NCI-H1105 (cell line): ENCODE data around the gene MSL1.
"Not testable (repeated sequence)": the region's sequence is repeated elsewhere in the genome, so short reads cannot be mapped to it uniquely, and the experiment has no call there.

Experiments used
- DNase-seq: peaks from one replicate; lab custom pipeline; 2025; lab: John Stamatoyannopoulos, UW

MSL1 gene

GRCh38 chr17:40130352-40131042 is 8.7 kb downstream of the MSL1 start:
- DNase-seq, result no peak

- DNase-seq, result no peak
Measured at GRCh38 chr17:40134184-40134583, 12.4 kb downstream of the MSL1 start.

- no peak for DNase-seq
Measured at GRCh38 chr17:40135817-40136216, 14.0 kb downstream of the MSL1 start.

GRCh38 chr17:40139566-40140058 is 17.8 kb downstream of the MSL1 start:
- DNase-seq, result no peak

- DNase-seq, result not testable (repeated sequence)
Measured at GRCh38 chr17:40143166-40143565, 21.4 kb downstream of the MSL1 start.

GRCh38 chr17:40145476-40145875 is 23.7 kb downstream of the MSL1 start:
- DNase-seq, result no peak

- no peak for DNase-seq
Measured at GRCh38 chr17:40148527-40148926, 26.8 kb downstream of the MSL1 start.

- no peak for DNase-seq
Measured at GRCh38 chr17:40150276-40150675, 28.5 kb downstream of the MSL1 start.

- DNase-seq, result no peak
Measured at GRCh38 chr17:40151414-40151963, 29.7 kb downstream of the MSL1 start.

- no peak for DNase-seq
Measured at GRCh38 chr17:40153603-40154236, 31.9 kb downstream of the MSL1 start.

GRCh38 chr17:40157973-40158372 is 36.2 kb downstream of the MSL1 start:
- no peak for DNase-seq

GRCh38 chr17:40158438-40159013 is 36.8 kb downstream of the MSL1 start:
- DNase-seq, result no peak

GRCh38 chr17:40159456-40159855 is 37.7 kb downstream of the MSL1 start:
- no peak for DNase-seq

GRCh38 chr17:40167685-40168261 is 46.0 kb downstream of the MSL1 start:
- DNase-seq, result no peak

- peak; percentile 35 for DNase-seq
Measured at GRCh38 chr17:40168262-40168832, 46.6 kb downstream of the MSL1 start.

GRCh38 chr17:40170325-40170724 is 48.6 kb downstream of the MSL1 start:
- DNase-seq, result no peak

GRCh38 chr17:40171750-40172149 is 50.0 kb downstream of the MSL1 start:
- DNase-seq, result no peak

GRCh38 chr17:40173091-40173777 is 51.5 kb downstream of the MSL1 start:
- DNase-seq, result no peak

GRCh38 chr17:40173778-40174135 is 52.0 kb downstream of the MSL1 start:
- DNase-seq, result no peak

GRCh38 chr17:40174514-40174913 is 52.7 kb downstream of the MSL1 start:
- no peak for DNase-seq

GRCh38 chr17:40175928-40176753 is 54.4 kb downstream of the MSL1 start:
- DNase-seq, result peak; percentile 63
